Measurements from ENCODE around the gene CARMIL1. TPM values are rescaled to one million over a fixed set of nuclear protein-coding genes. Genes with fewer than 3 reads are reported as not detected.

Gene CARMIL1
- total and polyA plus RNA-seq, 8 donors: 5.9 to 9.4 (median 7.8) TPM

DNA sequence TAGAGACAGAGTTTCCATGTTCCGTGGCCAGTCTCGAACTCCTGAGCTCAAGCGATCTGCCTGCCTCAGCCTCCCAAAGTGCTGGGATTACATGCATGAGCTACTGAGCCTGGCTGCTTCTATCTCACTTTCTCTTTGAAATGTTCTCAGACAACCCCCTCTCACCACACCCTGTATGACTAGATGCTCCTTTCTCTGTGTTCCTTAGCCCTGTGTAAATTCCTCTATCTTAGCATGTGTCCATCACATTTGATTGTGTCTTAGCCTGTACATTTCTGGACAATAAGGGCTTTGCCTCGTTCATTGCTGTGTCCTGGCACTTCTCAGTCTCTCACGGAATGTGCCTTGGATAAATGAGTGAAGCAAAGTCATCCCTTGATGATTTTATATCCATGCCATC, 204.8 kb downstream of the CARMIL1 start:
- Histone ChIP-seq H3K27me3 (no peaks in the 10 kb centered on the region), H3K36me3 (no peaks in the 10 kb centered on the region), H3K4me1 (peaks cover 6 to 15% (median 8%) of the 10 kb centered on the region in 3 donors), H3K27ac (no peak overlapping the region), H3K4me3 (no peak overlapping the region), H3K9me3 (no peaks in the 10 kb centered on the region)
- ATAC-seq (no peak), FAIRE-seq (no peak), DNase-seq (no peak)
- intact Hi-C loops (cut with DNase I): loop anchor here in 1 of 3 donors (10.0 kb wide), 1 partner anchor 209 kb away; the partner anchor contains the start of gene CARMIL1
- TF ChIP-seq, protein P1, sequence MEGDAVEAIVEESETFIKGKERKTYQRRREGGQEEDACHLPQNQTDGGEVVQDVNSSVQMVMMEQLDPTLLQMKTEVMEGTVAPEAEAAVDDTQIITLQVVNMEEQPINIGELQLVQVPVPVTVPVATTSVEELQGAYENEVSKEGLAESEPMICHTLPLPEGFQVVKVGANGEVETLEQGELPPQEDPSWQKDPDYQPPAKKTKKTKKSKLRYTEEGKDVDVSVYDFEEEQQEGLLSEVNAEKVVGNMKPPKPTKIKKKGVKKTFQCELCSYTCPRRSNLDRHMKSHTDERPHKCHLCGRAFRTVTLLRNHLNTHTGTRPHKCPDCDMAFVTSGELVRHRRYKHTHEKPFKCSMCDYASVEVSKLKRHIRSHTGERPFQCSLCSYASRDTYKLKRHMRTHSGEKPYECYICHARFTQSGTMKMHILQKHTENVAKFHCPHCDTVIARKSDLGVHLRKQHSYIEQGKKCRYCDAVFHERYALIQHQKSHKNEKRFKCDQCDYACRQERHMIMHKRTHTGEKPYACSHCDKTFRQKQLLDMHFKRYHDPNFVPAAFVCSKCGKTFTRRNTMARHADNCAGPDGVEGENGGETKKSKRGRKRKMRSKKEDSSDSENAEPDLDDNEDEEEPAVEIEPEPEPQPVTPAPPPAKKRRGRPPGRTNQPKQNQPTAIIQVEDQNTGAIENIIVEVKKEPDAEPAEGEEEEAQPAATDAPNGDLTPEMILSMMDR (IDR thresholded peaks at IDR 0.05): no peak
- WGBS, 2 donors: 90 to 95% methylated on average over 5 of the region's 5 CpGs

DNA sequence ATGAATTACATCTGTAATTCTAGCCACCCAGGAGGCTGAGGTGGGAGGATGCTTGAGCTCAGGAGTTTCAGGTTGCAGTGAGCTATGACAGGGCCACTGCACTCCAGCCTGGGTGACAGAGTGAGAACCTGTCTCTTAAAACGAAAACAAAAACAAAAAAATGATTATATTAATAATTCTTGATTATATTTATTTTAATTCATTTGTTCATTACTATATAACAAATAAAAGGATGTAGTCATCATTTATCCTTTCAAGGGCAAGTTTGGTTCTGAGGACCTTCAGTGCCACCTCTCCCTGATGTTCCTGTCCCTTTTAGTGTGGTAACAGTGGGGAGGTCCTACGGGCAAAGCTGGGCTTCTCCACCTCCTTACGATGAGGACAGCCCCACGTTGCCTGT, 205.7 kb downstream of the CARMIL1 start:
- H3K27ac ChIP-seq: no peak overlapping the region
- no peak for ATAC-seq
- H3K9me3 ChIP-seq: no peaks in the 10 kb centered on the region
- no peak for DNase-seq
- H3K36me3 ChIP-seq: no peaks in the 10 kb centered on the region
- 87 to 90% methylated on average over 4 of the region's 4 CpGs for WGBS, 2 donors
- TF ChIP-seq, protein P1 (IDR thresholded peaks at IDR 0.05): no peak
- H3K27me3 ChIP-seq: no peaks in the 10 kb centered on the region
- intact Hi-C loops (cut with DNase I): loop anchor here in 2 of 3 donors (5.0 to 10.0 kb wide), 2 partner anchors 210 to 218 kb away; partner anchors contain the start of gene CARMIL1 (in 1 of the 2)
- no peak overlapping the region for H3K4me3 ChIP-seq
- H3K4me1 ChIP-seq: peaks cover 6 to 18% (median 8%) of the 10 kb centered on the region in 3 donors
- FAIRE-seq: no peak

- peaks cover 6 to 23% (median 8%) of the 10 kb centered on the region in 3 donors for H3K4me1 ChIP-seq
- H3K9me3 ChIP-seq: no peaks in the 10 kb centered on the region
- ATAC-seq (peak; percentile 28 to 49 (median 44)), DNase-seq (peak in 3 of 6 donors; percentile 17 to 62 (median 41)), FAIRE-seq (no peak)
- no peaks in the 10 kb centered on the region for H3K27me3 ChIP-seq
- intact Hi-C loops (cut with DNase I): loop anchor here in 2 of 3 donors (5.0 to 10.0 kb wide), 2 partner anchors 211 to 219 kb away; partner anchors contain the start of gene CARMIL1 (in 1 of the 2)
- no peak overlapping the region for H3K4me3 ChIP-seq
- no peaks in the 10 kb centered on the region for H3K36me3 ChIP-seq
- TF ChIP-seq, protein P1 (IDR thresholded peaks at IDR 0.05): no peak
- WGBS, 2 donors: 14 to 16% methylated on average over 8 of the region's 8 CpGs
- H3K27ac ChIP-seq: no peak overlapping the region
Measured at GRCh38 chr6:25485821-25486534, 206.8 kb downstream of the CARMIL1 start.

- intact Hi-C loops (cut with DNase I): loop anchor here in 2 of 3 donors (5.0 to 10.0 kb wide), 2 partner anchors 212 to 219 kb away; partner anchors contain the start of gene CARMIL1 (in 1 of the 2)
- Histone ChIP-seq H3K9me3 (no peaks in the 10 kb centered on the region), H3K27ac (no peak overlapping the region), H3K27me3 (no peaks in the 10 kb centered on the region), H3K4me1 (peaks cover 6 to 23% (median 8%) of the 10 kb centered on the region in 3 donors), H3K4me3 (no peak overlapping the region), H3K36me3 (no peaks in the 10 kb centered on the region)
- DNase-seq (no peak), FAIRE-seq (no peak), ATAC-seq (no peak)
- 13 to 16% methylated on average over 3 of the region's 3 CpGs for WGBS, 2 donors
- TF ChIP-seq, protein P1 (IDR thresholded peaks at IDR 0.05): no peak
Measured at GRCh38 chr6:25486550-25486949, 207.4 kb downstream of the CARMIL1 start.

Data from pancreas (tissue), 10 donors.